Kidney (tissue), 14 donors: ENCODE data around the gene PLXNA1. TPM values are rescaled to one million over a fixed set of nuclear protein-coding genes. Genes with fewer than 3 reads are reported as not detected.

Experiments
- DNase-seq, 5 donors: peaks; one replicate each; pipeline ENCODE4 v3.0.0-alpha.2; 2013 to 2020
- FAIRE-seq: peaks from 2 replicates; lab custom pipeline; 2012; peaks lifted over from hg19 to GRCh38; lab: Jason Lieb, UNC
- H3K27ac ChIP-seq, 2 donors: one replicate each; pipeline ENCODE4 v1.7.0; 2013; ENCODE audit warnings: low read depth in 2 of 2, low read length in 2 of 2, inconsistent platforms in 1 of 2
- H3K27me3 ChIP-seq: one replicate; pipeline ENCODE4 v1.7.1; 2013; ENCODE audit warnings: low read length, inconsistent platforms; ENCODE audit not compliant: control insufficient read depth, insufficient read depth
- H3K36me3 ChIP-seq, 3 donors: one replicate each; pipeline versions ENCODE4 v1.7.0 to v1.7.1; 2013; ENCODE audit warnings: low read length in 3 of 3, control low read depth in 1 of 3, inconsistent platforms in 1 of 3; ENCODE audit not compliant: insufficient read depth in 3 of 3, control insufficient read depth in 2 of 3
- H3K4me1 ChIP-seq, 3 donors: one replicate each; pipeline versions ENCODE4 v1.7.0 to v1.7.1; 2013; ENCODE audit warnings: low read length in 3 of 3, inconsistent platforms in 1 of 3, low read depth in 1 of 3; ENCODE audit not compliant: control insufficient read depth in 2 of 3, insufficient read depth in 2 of 3
- H3K4me3 ChIP-seq, 3 donors: one replicate each; pipeline versions ENCODE4 v1.7.0 to v1.8.1; 2013; ENCODE audit warnings: low read length in 3 of 3, control low read depth in 1 of 3, inconsistent platforms in 1 of 3
- H3K9ac ChIP-seq, 3 donors: one replicate each; pipeline versions ENCODE4 v1.7.0 to v1.7.1; 2013; ENCODE audit warnings: low read length in 3 of 3, control low read depth in 1 of 3, inconsistent platforms in 1 of 3
- H3K9me3 ChIP-seq, 3 donors: one replicate each; pipeline versions ENCODE4 v1.7.0 to v1.7.1; 2013; ENCODE audit warnings: low read length in 3 of 3, control low read depth in 1 of 3, inconsistent platforms in 1 of 3; ENCODE audit not compliant: control insufficient read depth in 2 of 3, insufficient read depth in 1 of 3
- intact Hi-C: fragments of 100-400 bp; cut with DNase I; formaldehyde crosslinking; loops from one replicate; pipeline ENCODE4 v1.11.1; 2022
- polyA plus RNA-seq: library from polyadenylated mRNA; stranded (reverse); fragments of 350-450 nt; fragmentation: Illumina TruSeq; extraction: RNeasy Lipid Tissue Mini Kit (QIAGEN cat#74804); gene quantifications from one replicate; pipeline ENCODE4 v1.2.3, GENCODE V29; 2014; ENCODE audit warnings: low read depth, low replicate concordance; ENCODE audit not compliant: insufficient read depth
- total RNA-seq: library from RNA; stranded (reverse); fragmentation: NEBNext Ultra II Directional; extraction: Animal tissue kit (Norgen Biotek cat#: 25700); gene quantifications from one replicate; pipeline ENCODE4 v1.2.1, GENCODE V29; 2021
- TF ChIP-seq, protein P1 (sequence below): IDR thresholded peaks from 3 replicates; pipeline ENCODE4 v1.5.1; 2012; ENCODE audit warnings: mild to moderate bottlenecking, moderate library complexity, borderline replicate concordance; ENCODE audit not compliant: insufficient read depth; ENCODE audit errors: extremely low read depth
- donor health status: control.
- donor health status: control.
- donor health status: control.
- donor health status: control.
- donor health status: control.
- donor health status: DM: yes; HTN: yes; CAD: no.
- donor health status: Normal renal cell carcinoma (clear cell type).

The PLXNA1 gene
- total and polyA plus RNA-seq, 2 donors from 2014 or later: 5.3 to 29.0 TPM

DNA sequence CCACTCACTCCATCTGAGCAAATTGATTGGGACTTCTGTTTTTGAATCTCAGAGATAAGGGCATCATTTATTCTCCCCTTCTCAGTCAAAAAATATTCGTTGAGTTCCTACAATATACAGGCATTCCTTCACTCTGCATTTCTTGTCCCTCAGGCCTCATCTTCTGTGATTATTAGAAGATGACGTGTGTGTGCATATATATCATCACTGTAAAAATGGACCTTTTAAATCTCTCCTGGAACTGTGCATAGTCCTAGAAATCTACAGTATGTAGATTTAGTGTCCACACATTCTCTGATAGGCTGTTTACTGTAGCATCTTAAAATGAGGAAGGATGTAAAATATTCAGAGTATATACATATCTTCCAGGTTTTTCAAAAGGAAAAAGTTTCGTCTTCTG, 43.2 kb upstream of the PLXNA1 start:
- H3K27ac ChIP-seq: no peak overlapping the region
- TF ChIP-seq, protein P1, sequence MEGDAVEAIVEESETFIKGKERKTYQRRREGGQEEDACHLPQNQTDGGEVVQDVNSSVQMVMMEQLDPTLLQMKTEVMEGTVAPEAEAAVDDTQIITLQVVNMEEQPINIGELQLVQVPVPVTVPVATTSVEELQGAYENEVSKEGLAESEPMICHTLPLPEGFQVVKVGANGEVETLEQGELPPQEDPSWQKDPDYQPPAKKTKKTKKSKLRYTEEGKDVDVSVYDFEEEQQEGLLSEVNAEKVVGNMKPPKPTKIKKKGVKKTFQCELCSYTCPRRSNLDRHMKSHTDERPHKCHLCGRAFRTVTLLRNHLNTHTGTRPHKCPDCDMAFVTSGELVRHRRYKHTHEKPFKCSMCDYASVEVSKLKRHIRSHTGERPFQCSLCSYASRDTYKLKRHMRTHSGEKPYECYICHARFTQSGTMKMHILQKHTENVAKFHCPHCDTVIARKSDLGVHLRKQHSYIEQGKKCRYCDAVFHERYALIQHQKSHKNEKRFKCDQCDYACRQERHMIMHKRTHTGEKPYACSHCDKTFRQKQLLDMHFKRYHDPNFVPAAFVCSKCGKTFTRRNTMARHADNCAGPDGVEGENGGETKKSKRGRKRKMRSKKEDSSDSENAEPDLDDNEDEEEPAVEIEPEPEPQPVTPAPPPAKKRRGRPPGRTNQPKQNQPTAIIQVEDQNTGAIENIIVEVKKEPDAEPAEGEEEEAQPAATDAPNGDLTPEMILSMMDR: no peak
- H3K36me3 ChIP-seq: no peaks in the 10 kb centered on the region
- intact Hi-C loops: no loop called here
- DNase-seq (no peak), FAIRE-seq (no peak)
- peaks cover 2% of the 10 kb centered on the region for H3K27me3 ChIP-seq
- no peak overlapping the region for H3K4me3 ChIP-seq
- H3K9me3 ChIP-seq: no peaks in the 10 kb centered on the region
- peaks cover 0 to 6% (median 0%) of the 10 kb centered on the region in 3 donors for H3K4me1 ChIP-seq
- no peak overlapping the region for H3K9ac ChIP-seq

DNA sequence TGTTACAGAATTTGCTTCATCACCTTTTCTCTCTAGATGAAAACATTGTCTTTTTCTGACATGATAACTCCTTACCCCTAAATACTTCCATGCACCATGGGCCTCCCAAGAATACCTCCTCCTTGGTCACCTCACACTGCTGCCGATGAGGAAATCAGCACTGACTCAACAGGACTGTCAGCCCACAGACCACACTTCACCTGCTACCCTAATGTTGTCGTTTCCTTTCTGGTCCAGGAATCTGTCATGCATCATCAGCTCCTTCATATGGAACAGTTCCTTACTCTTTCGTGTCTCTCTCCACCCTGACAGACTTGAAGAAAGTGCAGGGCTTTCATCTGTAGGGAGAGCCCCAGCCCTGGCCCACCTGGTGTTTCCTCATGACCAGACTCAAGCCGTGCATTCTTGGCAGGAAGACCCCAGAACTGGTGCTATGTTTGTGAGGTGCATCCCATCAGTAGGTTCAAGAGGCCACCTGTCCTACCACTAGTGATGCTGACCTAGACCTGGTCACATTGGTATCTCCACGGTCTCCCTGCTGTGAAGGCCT, 41.1 kb upstream of the PLXNA1 start:
- H3K4me1 ChIP-seq: peaks cover 0 to 6% (median 0%) of the 10 kb centered on the region in 3 donors
- TF ChIP-seq, protein P1: no peak
- no peak for DNase-seq
- intact Hi-C loops: no loop called here
- no peak for FAIRE-seq
- no peaks in the 10 kb centered on the region for H3K36me3 ChIP-seq
- H3K9ac ChIP-seq: no peak overlapping the region
- no peak overlapping the region for H3K27ac ChIP-seq
- no peaks in the 10 kb centered on the region for H3K9me3 ChIP-seq
- peaks cover 2% of the 10 kb centered on the region for H3K27me3 ChIP-seq
- no peak overlapping the region for H3K4me3 ChIP-seq

DNA sequence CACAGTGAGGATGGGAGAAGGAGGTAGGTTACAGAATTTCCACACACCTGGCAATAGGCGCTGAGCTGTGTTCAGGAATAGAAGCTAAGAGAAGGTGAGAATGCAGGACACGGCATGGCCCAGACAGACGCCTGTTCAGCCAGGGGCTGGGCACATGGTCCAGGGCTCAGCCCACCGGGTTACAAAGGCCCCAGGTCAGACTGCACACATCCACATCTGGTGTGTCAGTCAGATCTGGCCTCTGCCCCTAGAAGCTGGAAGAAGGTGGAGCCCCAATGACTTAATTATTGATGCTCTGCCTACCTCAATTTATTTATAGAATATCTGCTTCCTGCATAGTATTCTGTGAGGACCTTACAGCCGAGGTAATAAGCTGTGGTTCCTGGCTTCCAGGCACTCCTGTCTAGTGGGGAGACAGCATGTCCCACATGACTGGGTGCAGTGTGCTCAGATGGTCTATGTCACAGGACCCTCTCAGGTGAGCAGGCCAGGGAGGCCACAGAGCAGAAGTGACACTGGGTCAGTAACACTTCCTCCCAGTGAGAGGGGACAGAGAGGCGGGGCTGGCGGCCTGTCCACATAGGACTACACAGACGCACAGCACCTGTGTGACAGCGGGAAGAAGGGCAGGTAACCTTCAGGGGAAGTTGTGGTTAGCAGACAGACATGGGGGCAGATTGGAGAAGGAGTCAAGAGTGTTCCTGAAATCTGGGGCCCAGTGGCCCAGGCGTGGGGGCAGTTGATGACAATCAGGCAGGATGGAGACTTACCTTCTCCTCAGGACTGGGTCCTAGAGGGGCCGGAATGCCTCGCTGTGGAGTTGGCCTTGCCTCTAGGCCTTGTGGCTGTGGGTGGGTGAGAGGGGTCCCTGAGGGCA, 38.6 kb upstream of the PLXNA1 start:
- FAIRE-seq: no peak
- Histone ChIP-seq H3K4me1 (no peaks in the 10 kb centered on the region), H3K9me3 (no peaks in the 10 kb centered on the region), H3K9ac (no peak overlapping the region), H3K4me3 (no peak overlapping the region), H3K36me3 (no peaks in the 10 kb centered on the region), H3K27me3 (no peaks in the 10 kb centered on the region), H3K27ac (no peak overlapping the region)
- TF ChIP-seq, protein P1: no peak
- intact Hi-C loops: no loop called here
- DNase-seq: no peak
